ENCODE measurements around the gene JMJD1C. TPM values are rescaled to one million over a fixed set of nuclear protein-coding genes. Genes with fewer than 3 reads are reported as not detected.

The JMJD1C gene
- total RNA-seq, 1 donor from 2014 or later, result 83.7 TPM

GRCh38 chr10:63143987-63144386 is 321.8 kb downstream of the JMJD1C start:
- Mint-ChIP-seq H3K27me3 (ENCODE audit: unreplicated experiment) (peaks cover 3% of the 10 kb centered on the region), H3K4me3 (ENCODE audit: unreplicated experiment) (no peak overlapping the region), H3K36me3 (ENCODE audit: low read depth, unreplicated experiment) (no peaks in the 10 kb centered on the region), H3K4me1 (ENCODE audit: unreplicated experiment) (no peaks in the 10 kb centered on the region), H3K9me3 (ENCODE audit: unreplicated experiment) (no peaks in the 10 kb centered on the region), H3K27ac (ENCODE audit: unreplicated experiment) (no peak overlapping the region)
- no peak for TF ChIP-seq CTCF (IDR thresholded peaks at IDR 0.05; ENCODE audit: unreplicated experiment)
- no peak for DNase-seq (ENCODE audit: low spot score)

- no peak overlapping the region for H3K27ac Mint-ChIP-seq (ENCODE audit: unreplicated experiment)
- TF ChIP-seq CTCF (IDR thresholded peaks at IDR 0.05; ENCODE audit: unreplicated experiment), result no peak
- no peak overlapping the region for H3K4me3 Mint-ChIP-seq (ENCODE audit: unreplicated experiment)
- H3K9me3 Mint-ChIP-seq (ENCODE audit: unreplicated experiment), result no peaks in the 10 kb centered on the region
- no peaks in the 10 kb centered on the region for H3K36me3 Mint-ChIP-seq (ENCODE audit: low read depth, unreplicated experiment)
- peaks cover 4% of the 10 kb centered on the region for H3K27me3 Mint-ChIP-seq (ENCODE audit: unreplicated experiment)
- no peak for DNase-seq (ENCODE audit: low spot score)
- H3K4me1 Mint-ChIP-seq (ENCODE audit: unreplicated experiment), result no peaks in the 10 kb centered on the region
Measured at GRCh38 chr10:63142136-63142535, 323.6 kb downstream of the JMJD1C start.

- no peak for DNase-seq (ENCODE audit: low spot score)
Measured at GRCh38 chr10:63140077-63140476, 325.7 kb downstream of the JMJD1C start.

GRCh38 chr10:63137306-63137705 is 328.5 kb downstream of the JMJD1C start:
- Mint-ChIP-seq H3K4me3 (ENCODE audit: unreplicated experiment) (no peak overlapping the region), H3K27ac (ENCODE audit: unreplicated experiment) (no peak overlapping the region), H3K27me3 (ENCODE audit: unreplicated experiment) (peaks cover 1% of the 10 kb centered on the region), H3K4me1 (ENCODE audit: unreplicated experiment) (peaks cover 10% of the 10 kb centered on the region), H3K9me3 (ENCODE audit: unreplicated experiment) (no peaks in the 10 kb centered on the region), H3K36me3 (ENCODE audit: low read depth, unreplicated experiment) (peaks cover 2% of the 10 kb centered on the region)
- DNase-seq (ENCODE audit: low spot score), result no peak
- no peak for TF ChIP-seq CTCF (IDR thresholded peaks at IDR 0.05; ENCODE audit: unreplicated experiment)

More at GRCh38 chr10:63140077-63140476, 325.7 kb downstream of the JMJD1C start:
- Mint-ChIP-seq H3K36me3 (ENCODE audit: low read depth, unreplicated experiment) (no peaks in the 10 kb centered on the region), H3K4me1 (ENCODE audit: unreplicated experiment) (no peaks in the 10 kb centered on the region), H3K9me3 (ENCODE audit: unreplicated experiment) (no peaks in the 10 kb centered on the region), H3K4me3 (ENCODE audit: unreplicated experiment) (no peak overlapping the region), H3K27ac (ENCODE audit: unreplicated experiment) (no peak overlapping the region), H3K27me3 (ENCODE audit: unreplicated experiment) (peaks cover 4% of the 10 kb centered on the region)
- no peak for TF ChIP-seq CTCF (IDR thresholded peaks at IDR 0.05; ENCODE audit: unreplicated experiment)

- no peak for TF ChIP-seq CTCF (IDR thresholded peaks at IDR 0.05; ENCODE audit: unreplicated experiment)
- Mint-ChIP-seq H3K9me3 (ENCODE audit: unreplicated experiment) (no peaks in the 10 kb centered on the region), H3K27me3 (ENCODE audit: unreplicated experiment) (peaks cover 1% of the 10 kb centered on the region), H3K4me1 (ENCODE audit: unreplicated experiment) (peaks cover 10% of the 10 kb centered on the region), H3K4me3 (ENCODE audit: unreplicated experiment) (peak overlapping the region; percentile 90), H3K36me3 (ENCODE audit: low read depth, unreplicated experiment) (peaks cover 4% of the 10 kb centered on the region), H3K27ac (ENCODE audit: unreplicated experiment) (no peak overlapping the region)
- DNase-seq (ENCODE audit: low spot score), result no peak
Measured at GRCh38 chr10:63133821-63134557, 331.8 kb downstream of the JMJD1C start.
